Measurements from ENCODE around the gene LATS2.

The LATS2 gene

GRCh38 chr13:21100994-21101757 is 39.8 kb upstream of the LATS2 start:
- no peaks in the 10 kb centered on the region for H3K9me3 ChIP-seq
- no peak overlapping the region for H3K27ac ChIP-seq
- TF ChIP-seq, protein P1, sequence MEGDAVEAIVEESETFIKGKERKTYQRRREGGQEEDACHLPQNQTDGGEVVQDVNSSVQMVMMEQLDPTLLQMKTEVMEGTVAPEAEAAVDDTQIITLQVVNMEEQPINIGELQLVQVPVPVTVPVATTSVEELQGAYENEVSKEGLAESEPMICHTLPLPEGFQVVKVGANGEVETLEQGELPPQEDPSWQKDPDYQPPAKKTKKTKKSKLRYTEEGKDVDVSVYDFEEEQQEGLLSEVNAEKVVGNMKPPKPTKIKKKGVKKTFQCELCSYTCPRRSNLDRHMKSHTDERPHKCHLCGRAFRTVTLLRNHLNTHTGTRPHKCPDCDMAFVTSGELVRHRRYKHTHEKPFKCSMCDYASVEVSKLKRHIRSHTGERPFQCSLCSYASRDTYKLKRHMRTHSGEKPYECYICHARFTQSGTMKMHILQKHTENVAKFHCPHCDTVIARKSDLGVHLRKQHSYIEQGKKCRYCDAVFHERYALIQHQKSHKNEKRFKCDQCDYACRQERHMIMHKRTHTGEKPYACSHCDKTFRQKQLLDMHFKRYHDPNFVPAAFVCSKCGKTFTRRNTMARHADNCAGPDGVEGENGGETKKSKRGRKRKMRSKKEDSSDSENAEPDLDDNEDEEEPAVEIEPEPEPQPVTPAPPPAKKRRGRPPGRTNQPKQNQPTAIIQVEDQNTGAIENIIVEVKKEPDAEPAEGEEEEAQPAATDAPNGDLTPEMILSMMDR (IDR thresholded peaks at IDR 0.05): no peak
- H3K4me3 ChIP-seq (ENCODE audit: low read depth in 1 of 2, low read length in 1 of 2): no peak overlapping the region
- H3K4me1 ChIP-seq (ENCODE audit: control insufficient read depth in 1 of 2, insufficient read depth in 1 of 2, low read depth in 1 of 2, low read length in 1 of 2): no peaks in the 10 kb centered on the region
- no peaks in the 10 kb centered on the region for H3K27me3 ChIP-seq
- H3K36me3 ChIP-seq: no peaks in the 10 kb centered on the region

- H3K4me3 ChIP-seq (ENCODE audit: low read depth in 1 of 2, low read length in 1 of 2): no peak overlapping the region
Measured at GRCh38 chr13:21100211-21100610, 38.8 kb upstream of the LATS2 start.

GRCh38 chr13:21095311-21095710 is 33.9 kb upstream of the LATS2 start:
- Histone ChIP-seq H3K36me3 (no peaks in the 10 kb centered on the region), H3K27ac (no peak overlapping the region), H3K9me3 (no peaks in the 10 kb centered on the region), H3K4me3 (ENCODE audit: low read depth in 1 of 2, low read length in 1 of 2) (no peak overlapping the region), H3K27me3 (no peaks in the 10 kb centered on the region), H3K4me1 (ENCODE audit: control insufficient read depth in 1 of 2, insufficient read depth in 1 of 2, low read depth in 1 of 2, low read length in 1 of 2) (no peaks in the 10 kb centered on the region)
- TF ChIP-seq, protein P1 (IDR thresholded peaks at IDR 0.05): no peak

More at GRCh38 chr13:21100211-21100610, 38.8 kb upstream of the LATS2 start:
- H3K9me3 ChIP-seq: no peaks in the 10 kb centered on the region
- no peaks in the 10 kb centered on the region for H3K36me3 ChIP-seq
- TF ChIP-seq, protein P1 (IDR thresholded peaks at IDR 0.05): no peak
- no peaks in the 10 kb centered on the region for H3K4me1 ChIP-seq (ENCODE audit: control insufficient read depth in 1 of 2, insufficient read depth in 1 of 2, low read depth in 1 of 2, low read length in 1 of 2)
- H3K27me3 ChIP-seq: no peaks in the 10 kb centered on the region
- H3K27ac ChIP-seq: no peak overlapping the region

- H3K9me3 ChIP-seq: no peaks in the 10 kb centered on the region
- TF ChIP-seq, protein P1 (IDR thresholded peaks at IDR 0.05): no peak
- H3K27me3 ChIP-seq: no peaks in the 10 kb centered on the region
- H3K4me1 ChIP-seq (ENCODE audit: control insufficient read depth in 1 of 2, insufficient read depth in 1 of 2, low read depth in 1 of 2, low read length in 1 of 2): no peaks in the 10 kb centered on the region
- no peak overlapping the region for H3K4me3 ChIP-seq (ENCODE audit: low read depth in 1 of 2, low read length in 1 of 2)
- H3K36me3 ChIP-seq: no peaks in the 10 kb centered on the region
- H3K27ac ChIP-seq: no peak overlapping the region
Measured at GRCh38 chr13:21089830-21090229, 28.4 kb upstream of the LATS2 start.

GRCh38 chr13:21088534-21088933 is 27.1 kb upstream of the LATS2 start:
- Histone ChIP-seq H3K27ac (no peak overlapping the region), H3K4me3 (ENCODE audit: low read depth in 1 of 2, low read length in 1 of 2) (no peak overlapping the region), H3K9me3 (no peaks in the 10 kb centered on the region), H3K27me3 (no peaks in the 10 kb centered on the region), H3K4me1 (ENCODE audit: control insufficient read depth in 1 of 2, insufficient read depth in 1 of 2, low read depth in 1 of 2, low read length in 1 of 2) (no peaks in the 10 kb centered on the region), H3K36me3 (no peaks in the 10 kb centered on the region)
- TF ChIP-seq, protein P1 (IDR thresholded peaks at IDR 0.05): no peak

Data from neutrophil (primary cell).